HepG2 (cell line): Measurements from ENCODE around the gene CCDC201. TPM values are rescaled to one million over a fixed set of nuclear protein-coding genes. Genes with fewer than 3 reads are reported as not detected.
A peak's percentile ranks its signal among the peaks of the same experiment; 100 is the strongest.

Experiments
- BRF2 ChIP-seq: sonication (generic); formaldehyde crosslinking; IDR thresholded peaks from 2 replicates; pipeline ENCODE4 v1.8.1; 2022; ENCODE audit warnings: mild to moderate bottlenecking, missing genetic modification reagents
- CBX5 ChIP-seq: sonication (generic); formaldehyde crosslinking; IDR thresholded peaks from 2 replicates; pipeline ENCODE4 v1.4.0; 2020; ENCODE audit warnings: missing genetic modification reagents, borderline replicate concordance
- MTERF4 ChIP-seq: sonication (generic); formaldehyde crosslinking; IDR thresholded peaks from 2 replicates; pipeline ENCODE4 v1.8.0; 2023; ENCODE audit warnings: mild to moderate bottlenecking, missing genetic modification reagents
- PCBP1 ChIP-seq: fragments of 200-400 bp; formaldehyde crosslinking; IDR thresholded peaks from 2 replicates; pipeline ENCODE4 v1.6.1; 2017; ENCODE audit warnings: mild to moderate bottlenecking, low read depth, low read length, borderline replicate concordance
- SNAI1 ChIP-seq: sonication (generic); formaldehyde crosslinking; IDR thresholded peaks from 2 replicates; pipeline ENCODE4 v1.5.0; 2020; ENCODE audit warnings: mild to moderate bottlenecking, missing genetic modification reagents, borderline replicate concordance
- TOE1 ChIP-seq: sonication (generic); formaldehyde crosslinking; IDR thresholded peaks from 2 replicates; pipeline ENCODE4 v1.4.0; 2020; ENCODE audit warnings: mild to moderate bottlenecking, missing genetic modification reagents
- ZC3H13 ChIP-seq: sonication (generic); formaldehyde crosslinking; IDR thresholded peaks from 2 replicates; pipeline ENCODE4 v1.8.1; 2023; ENCODE audit warnings: mild to moderate bottlenecking, missing genetic modification reagents, moderate library complexity
- ZNF496 ChIP-seq: sonication (generic); formaldehyde crosslinking; IDR thresholded peaks from 2 replicates; pipeline ENCODE4 v1.8.1; 2023; ENCODE audit warnings: mild to moderate bottlenecking, moderate library complexity, missing genetic modification reagents; ENCODE audit not compliant: insufficient replicate concordance
- ZNF574 ChIP-seq: sonication (generic); formaldehyde crosslinking; IDR thresholded peaks from 2 replicates; pipeline ENCODE4 v1.4.0; 2020; ENCODE audit warnings: missing genetic modification reagents
- ZNF782 ChIP-seq: sonication (generic); formaldehyde crosslinking; IDR thresholded peaks from 2 replicates; pipeline ENCODE4 v1.4.0; 2020; ENCODE audit warnings: missing genetic modification reagents, mild to moderate bottlenecking, borderline replicate concordance
- ZSCAN30 ChIP-seq: sonication (generic); formaldehyde crosslinking; IDR thresholded peaks from 2 replicates; pipeline ENCODE4 v1.5.0; 2020; ENCODE audit warnings: mild to moderate bottlenecking, missing genetic modification reagents
- polyA plus RNA-seq, 8 experiments: library from polyadenylated mRNA; depleted of rRNA in 3 of 8; stranded (reverse) in 7 of 8; unstranded in 1 of 8; fragments of >200 nt; fragmentation: Illumina TruSeq in 4 of 8; extraction: Trizol in 4 of 8; gene quantifications; 2 replicates each; pipeline versions ENCODE4 v1.2.1 to v1.2.3, GENCODE V29; 2011 to 2016; ENCODE audit warnings: low read depth in 4 of 8, missing spikeins in 1 of 8, mixed read lengths in 1 of 8; ENCODE audit not compliant: insufficient read depth in 1 of 8
- total RNA-seq, 5 experiments: library from RNA; depleted of rRNA; stranded (reverse); fragments of >200 nt; fragmentation: Illumina TruSeq; extraction: Trizol; gene quantifications; 2 replicates each; pipeline ENCODE4 v1.2.3, GENCODE V29; 2016; ENCODE audit warnings: low read depth in 1 of 5
- TF ChIP-seq, protein P1 (sequence below): sonication (generic); formaldehyde crosslinking; IDR thresholded peaks from 2 replicates; pipeline ENCODE4 v1.5.0; 2020; ENCODE audit warnings: missing genetic modification reagents
- TF ChIP-seq, protein P2 (sequence below): sonication (generic); formaldehyde crosslinking; IDR thresholded peaks from 2 replicates; pipeline ENCODE4 v1.4.0; 2020; ENCODE audit warnings: mild to moderate bottlenecking, missing genetic modification reagents, borderline replicate concordance
- TF ChIP-seq, protein P3 (sequence below): fragments of 450-650 bp; IDR thresholded peaks from 2 replicates; pipeline ENCODE4 v1.6.1; 2017; ENCODE audit warnings: mild to moderate bottlenecking
- TF ChIP-seq, protein P4 (sequence below): sonication (generic); formaldehyde crosslinking; IDR thresholded peaks from 2 replicates; pipeline ENCODE4 v1.5.0; 2020; ENCODE audit warnings: missing genetic modification reagents

The CCDC201 gene
- total and polyA plus RNA-seq, 2 of the 13 experiments (the other 11 are each of a cell fraction or from before 2014, with no cell fraction given) = 0.92 TPM; not detected in 1

- TF ChIP-seq ZNF574 (CRISPR knock-in tag) = 0 out of 2 replicates have a peak, but pooled peaks have one; percentile 15
- TF ChIP-seq ZNF496 = no peak
- TF ChIP-seq ZSCAN30 (CRISPR knock-in tag) = no peak
- TF ChIP-seq PCBP1 = no peak
- peak; percentile 69 for TF ChIP-seq SNAI1
- TF ChIP-seq, protein P1, sequence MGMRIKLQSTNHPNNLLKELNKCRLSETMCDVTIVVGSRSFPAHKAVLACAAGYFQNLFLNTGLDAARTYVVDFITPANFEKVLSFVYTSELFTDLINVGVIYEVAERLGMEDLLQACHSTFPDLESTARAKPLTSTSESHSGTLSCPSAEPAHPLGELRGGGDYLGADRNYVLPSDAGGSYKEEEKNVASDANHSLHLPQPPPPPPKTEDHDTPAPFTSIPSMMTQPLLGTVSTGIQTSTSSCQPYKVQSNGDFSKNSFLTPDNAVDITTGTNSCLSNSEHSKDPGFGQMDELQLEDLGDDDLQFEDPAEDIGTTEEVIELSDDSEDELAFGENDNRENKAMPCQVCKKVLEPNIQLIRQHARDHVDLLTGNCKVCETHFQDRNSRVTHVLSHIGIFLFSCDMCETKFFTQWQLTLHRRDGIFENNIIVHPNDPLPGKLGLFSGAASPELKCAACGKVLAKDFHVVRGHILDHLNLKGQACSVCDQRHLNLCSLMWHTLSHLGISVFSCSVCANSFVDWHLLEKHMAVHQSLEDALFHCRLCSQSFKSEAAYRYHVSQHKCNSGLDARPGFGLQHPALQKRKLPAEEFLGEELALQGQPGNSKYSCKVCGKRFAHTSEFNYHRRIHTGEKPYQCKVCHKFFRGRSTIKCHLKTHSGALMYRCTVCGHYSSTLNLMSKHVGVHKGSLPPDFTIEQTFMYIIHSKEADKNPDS (CRISPR knock-in tag) = no peak
- no peak for TF ChIP-seq CBX5 (CRISPR knock-in tag)
- TF ChIP-seq, protein P2, sequence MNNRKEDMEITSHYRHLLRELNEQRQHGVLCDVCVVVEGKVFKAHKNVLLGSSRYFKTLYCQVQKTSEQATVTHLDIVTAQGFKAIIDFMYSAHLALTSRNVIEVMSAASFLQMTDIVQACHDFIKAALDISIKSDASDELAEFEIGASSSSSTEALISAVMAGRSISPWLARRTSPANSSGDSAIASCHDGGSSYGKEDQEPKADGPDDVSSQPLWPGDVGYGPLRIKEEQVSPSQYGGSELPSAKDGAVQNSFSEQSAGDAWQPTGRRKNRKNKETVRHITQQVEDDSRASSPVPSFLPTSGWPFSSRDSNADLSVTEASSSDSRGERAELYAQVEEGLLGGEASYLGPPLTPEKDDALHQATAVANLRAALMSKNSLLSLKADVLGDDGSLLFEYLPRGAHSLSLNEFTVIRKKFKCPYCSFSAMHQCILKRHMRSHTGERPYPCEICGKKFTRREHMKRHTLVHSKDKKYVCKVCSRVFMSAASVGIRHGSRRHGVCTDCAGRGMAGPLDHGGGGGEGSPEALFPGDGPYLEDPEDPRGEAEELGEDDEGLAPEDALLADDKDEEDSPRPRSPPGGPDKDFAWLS = no peak
- no peak for TF ChIP-seq BRF2 (CRISPR knock-in tag)
- TF ChIP-seq, protein P3, sequence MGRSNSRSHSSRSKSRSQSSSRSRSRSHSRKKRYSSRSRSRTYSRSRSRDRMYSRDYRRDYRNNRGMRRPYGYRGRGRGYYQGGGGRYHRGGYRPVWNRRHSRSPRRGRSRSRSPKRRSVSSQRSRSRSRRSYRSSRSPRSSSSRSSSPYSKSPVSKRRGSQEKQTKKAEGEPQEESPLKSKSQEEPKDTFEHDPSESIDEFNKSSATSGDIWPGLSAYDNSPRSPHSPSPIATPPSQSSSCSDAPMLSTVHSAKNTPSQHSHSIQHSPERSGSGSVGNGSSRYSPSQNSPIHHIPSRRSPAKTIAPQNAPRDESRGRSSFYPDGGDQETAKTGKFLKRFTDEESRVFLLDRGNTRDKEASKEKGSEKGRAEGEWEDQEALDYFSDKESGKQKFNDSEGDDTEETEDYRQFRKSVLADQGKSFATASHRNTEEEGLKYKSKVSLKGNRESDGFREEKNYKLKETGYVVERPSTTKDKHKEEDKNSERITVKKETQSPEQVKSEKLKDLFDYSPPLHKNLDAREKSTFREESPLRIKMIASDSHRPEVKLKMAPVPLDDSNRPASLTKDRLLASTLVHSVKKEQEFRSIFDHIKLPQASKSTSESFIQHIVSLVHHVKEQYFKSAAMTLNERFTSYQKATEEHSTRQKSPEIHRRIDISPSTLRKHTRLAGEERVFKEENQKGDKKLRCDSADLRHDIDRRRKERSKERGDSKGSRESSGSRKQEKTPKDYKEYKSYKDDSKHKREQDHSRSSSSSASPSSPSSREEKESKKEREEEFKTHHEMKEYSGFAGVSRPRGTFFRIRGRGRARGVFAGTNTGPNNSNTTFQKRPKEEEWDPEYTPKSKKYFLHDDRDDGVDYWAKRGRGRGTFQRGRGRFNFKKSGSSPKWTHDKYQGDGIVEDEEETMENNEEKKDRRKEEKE = no peak
- TF ChIP-seq, protein P4, sequence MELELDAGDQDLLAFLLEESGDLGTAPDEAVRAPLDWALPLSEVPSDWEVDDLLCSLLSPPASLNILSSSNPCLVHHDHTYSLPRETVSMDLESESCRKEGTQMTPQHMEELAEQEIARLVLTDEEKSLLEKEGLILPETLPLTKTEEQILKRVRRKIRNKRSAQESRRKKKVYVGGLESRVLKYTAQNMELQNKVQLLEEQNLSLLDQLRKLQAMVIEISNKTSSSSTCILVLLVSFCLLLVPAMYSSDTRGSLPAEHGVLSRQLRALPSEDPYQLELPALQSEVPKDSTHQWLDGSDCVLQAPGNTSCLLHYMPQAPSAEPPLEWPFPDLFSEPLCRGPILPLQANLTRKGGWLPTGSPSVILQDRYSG (CRISPR knock-in tag) = no peak
- TF ChIP-seq TOE1 (CRISPR knock-in tag) = 0 out of 2 replicates have a peak, but pooled peaks have one; percentile 25
- TF ChIP-seq ZC3H13 (CRISPR knock-in tag) = peak; percentile 76
- no peak for TF ChIP-seq MTERF4 (CRISPR knock-in tag)
- TF ChIP-seq ZNF782 = no peak
These were observed 16.6 kb upstream of the CCDC201 start (continued) for GRCh38 chr7:45889367-45890067.
